H1 (cell line): Measurements from ENCODE around the gene TPD52L1. TPM values are rescaled to one million over a fixed set of nuclear protein-coding genes. Genes with fewer than 3 reads are reported as not detected.

Experiments used
- CTCF ChIA-PET: fragments of 300-600 bp; sonication (Branson Sonifier 250); formaldehyde crosslinking; loops from one replicate; lab custom pipeline; 2021; ENCODE audit not compliant: partially characterized antibody; lab: Charles Lee
- POLR2A ChIA-PET: fragments of 300-600 bp; sonication (Branson Sonifier 250); formaldehyde crosslinking; loops from one replicate; lab custom pipeline; 2021; ENCODE audit warnings: inconsistent platforms; ENCODE audit not compliant: partially characterized antibody; lab: Charles Lee
- DNase-seq, 2 experiments: peaks; one replicate each; pipeline versions ENCODE4 v3.0.0 to v3.0.0-alpha.2; 2010 to 2022; ENCODE audit warnings: low spot score in 2 of 2, low read depth in 1 of 2, mixed read lengths in 1 of 2
- FAIRE-seq: peaks from 2 replicates; lab custom pipeline; 2011; peaks lifted over from hg19 to GRCh38; lab: Jason Lieb, UNC
- H2AFZ ChIP-seq: 2 replicates; pipeline ENCODE4 v1.8.1; 2012; ENCODE audit warnings: low read length, inconsistent platforms
- H2AK5ac ChIP-seq: 2 replicates; pipeline ENCODE4 v1.6.1; 2013; ENCODE audit warnings: low read depth, low read length
- H2BK120ac ChIP-seq: replicated peaks from 2 replicates; pipeline ENCODE3; 2013; ENCODE audit warnings: low read depth, low read length, inconsistent platforms
- H2BK12ac ChIP-seq: 2 replicates; pipeline ENCODE4 v1.6.1; 2013; ENCODE audit warnings: low read depth, low read length
- H2BK15ac ChIP-seq: 2 replicates; pipeline ENCODE4 v1.6.1; 2013; ENCODE audit warnings: low read length
- H2BK20ac ChIP-seq: 2 replicates; pipeline ENCODE4 v1.6.1; 2013; ENCODE audit warnings: low read length
- H2BK5ac ChIP-seq: 2 replicates; pipeline ENCODE4 v1.6.1; 2013; ENCODE audit warnings: low read depth, low read length
- H3K14ac ChIP-seq: 2 replicates; pipeline ENCODE4 v1.6.1; 2013; ENCODE audit warnings: inconsistent platforms; ENCODE audit not compliant: insufficient read length
- H3K18ac ChIP-seq: 2 replicates; pipeline ENCODE4 v1.6.1; 2013; ENCODE audit warnings: low read length; ENCODE audit errors: extremely low read depth
- H3K23ac ChIP-seq: 2 replicates; pipeline ENCODE4 v1.6.1; 2013; ENCODE audit warnings: inconsistent platforms; ENCODE audit not compliant: insufficient read length
- H3K23me2 ChIP-seq: 2 replicates; pipeline ENCODE4 v1.6.1; 2013; ENCODE audit warnings: low read depth, low read length
- H3K27ac ChIP-seq: 2 replicates; pipeline ENCODE4 v1.6.1; 2011; ENCODE audit warnings: low read depth, low read length, inconsistent platforms
- H3K27me3 ChIP-seq, 4 experiments: replicated peaks in 1 of 4; 1 replicate in 1 of 4; 2 replicates in 3 of 4; pipeline versions ENCODE4 v1.6.1 to v1.8.1; 2011 to 2013; ENCODE audit warnings: low read length in 3 of 4, mild to moderate bottlenecking in 3 of 4, inconsistent platforms in 2 of 4, mixed read lengths in 2 of 4, moderate library complexity in 1 of 4; ENCODE audit not compliant: control insufficient read depth in 3 of 4, insufficient read depth in 3 of 4; ENCODE audit errors: extremely low read depth in 1 of 4
- H3K36me3 ChIP-seq, 4 experiments: 2 replicates each; pipeline versions ENCODE4 v1.6.1 to v1.8.1; 2011 to 2013; ENCODE audit warnings: mild to moderate bottlenecking in 4 of 4, low read length in 3 of 4, moderate library complexity in 2 of 4, control low read depth in 1 of 4, inconsistent platforms in 1 of 4; ENCODE audit not compliant: insufficient read depth in 4 of 4, control insufficient read depth in 2 of 4
- H3K4ac ChIP-seq: replicated peaks from 2 replicates; pipeline ENCODE3; 2013; ENCODE audit warnings: low read length, low read depth, mixed read lengths, inconsistent platforms; ENCODE audit not compliant: insufficient read length
- H3K4me1 ChIP-seq, 4 experiments: replicated peaks in 1 of 4; 1 replicate in 1 of 4; 2 replicates in 3 of 4; pipeline versions ENCODE4 v1.6.1 to v1.8.1; 2011 to 2013; ENCODE audit warnings: low read length in 3 of 4, inconsistent platforms in 2 of 4, mixed read lengths in 1 of 4; ENCODE audit not compliant: insufficient read depth in 4 of 4, control insufficient read depth in 3 of 4
- H3K4me2 ChIP-seq, 2 experiments: 2 replicates each; pipeline versions ENCODE4 v1.6.1 to v1.8.1; 2011 to 2013; ENCODE audit warnings: low read depth in 2 of 2, low read length in 2 of 2, control low read depth in 1 of 2, inconsistent platforms in 1 of 2, mild to moderate bottlenecking in 1 of 2; ENCODE audit not compliant: insufficient read depth in 1 of 2
- H3K4me3 ChIP-seq, 4 experiments: fragments of 200-600, 300-600 bp in 1 of 4; sonication (generic), shearing (Covaris generic), sonication (Bioruptor Twin) in 1 of 4; 2 replicates each; pipeline versions ENCODE4 v1.5.1 to v1.8.1; 2011 to 2016; ENCODE audit warnings: low read length in 4 of 4, low read depth in 3 of 4, control low read depth in 2 of 4, inconsistent platforms in 2 of 4, mild to moderate bottlenecking in 2 of 4, mixed read lengths in 1 of 4, moderate library complexity in 1 of 4; ENCODE audit not compliant: insufficient read depth in 2 of 4; ENCODE audit errors: extremely low read depth in 1 of 4
- H3K56ac ChIP-seq: replicated peaks from 2 replicates; pipeline ENCODE3; 2013; ENCODE audit warnings: low read depth, mild to moderate bottlenecking, mixed read lengths, low read length, inconsistent platforms; ENCODE audit not compliant: insufficient read length
- H3K79me1 ChIP-seq: 2 replicates; pipeline ENCODE4 v1.6.1; 2013; ENCODE audit warnings: low read depth, low read length, control low read depth
- H3K79me2 ChIP-seq, 2 experiments: 2 replicates each; pipeline versions ENCODE4 v1.6.1 to v1.8.1; 2012 to 2013; ENCODE audit warnings: low read length in 2 of 2, mild to moderate bottlenecking in 2 of 2, inconsistent platforms in 1 of 2; ENCODE audit not compliant: insufficient read depth in 2 of 2, control insufficient read depth in 1 of 2
- H3K9ac ChIP-seq, 4 experiments: replicated peaks in 1 of 4; 1 replicate in 1 of 4; 2 replicates in 3 of 4; pipeline versions ENCODE4 v1.6.1 to v1.8.1; 2011 to 2013; ENCODE audit warnings: low read depth in 3 of 4, low read length in 3 of 4, control low read depth in 2 of 4, mild to moderate bottlenecking in 2 of 4, moderate library complexity in 2 of 4, inconsistent platforms in 1 of 4; ENCODE audit errors: extremely low read depth in 1 of 4
- H3K9me3 ChIP-seq, 2 experiments: 2 replicates each; pipeline versions ENCODE4 v1.6.1 to v1.8.1; 2012 to 2013; ENCODE audit warnings: mild to moderate bottlenecking in 2 of 2, moderate library complexity in 2 of 2, control low read depth in 1 of 2, inconsistent platforms in 1 of 2, low read depth in 1 of 2, low read length in 1 of 2, mixed read lengths in 1 of 2; ENCODE audit not compliant: insufficient read depth in 2 of 2
- H4K20me1 ChIP-seq, 2 experiments: replicated peaks in 1 of 2; 2 replicates each; pipeline versions ENCODE3 to v1.8.1; 2011 to 2013; ENCODE audit warnings: inconsistent platforms in 2 of 2, low read length in 2 of 2, mild to moderate bottlenecking in 1 of 2; ENCODE audit not compliant: insufficient read depth in 2 of 2, control insufficient read depth in 1 of 2
- H4K5ac ChIP-seq: 2 replicates; pipeline ENCODE4 v1.6.1; 2013; ENCODE audit warnings: low read length, low read depth, mixed read lengths, inconsistent platforms; ENCODE audit not compliant: insufficient read length
- H4K8ac ChIP-seq: 2 replicates; pipeline ENCODE4 v1.8.0; 2013; ENCODE audit warnings: mild to moderate bottlenecking, moderate library complexity, low read length, inconsistent platforms; ENCODE audit not compliant: insufficient read depth; ENCODE audit errors: extremely low read depth
- H4K91ac ChIP-seq: replicated peaks from 2 replicates; pipeline ENCODE3; 2013; ENCODE audit warnings: low read length, mixed read lengths, inconsistent platforms; ENCODE audit not compliant: insufficient read length
- BACH1 ChIP-seq: IDR thresholded peaks from 2 replicates; pipeline ENCODE4 v1.6.1; 2012; ENCODE audit warnings: low read length, improper control_type of control experiment
- MAFK ChIP-seq: IDR thresholded peaks from 2 replicates; pipeline ENCODE4 v1.6.1; 2012; ENCODE audit warnings: low read depth, mild to moderate bottlenecking, improper control_type of control experiment, low read length
- TBP ChIP-seq: IDR thresholded peaks from 2 replicates; pipeline ENCODE4 v1.6.1; 2011; ENCODE audit warnings: low read depth, low read length, improper control_type of control experiment
- WGBS, 2 experiments: shearing (Covaris generic) in 1 of 2; methylation state at CpG; one replicate each; pipeline versions ENCODE4 v1.1.6 to v1.1.7; 2013 to 2015; ENCODE audit warnings: low lambda C conversion rate in 2 of 2, mixed read lengths in 2 of 2, inconsistent platforms in 1 of 2, low coverage in 1 of 2, missing lambda C conversion rate in 1 of 2; ENCODE audit not compliant: insufficient replicate concordance in 2 of 2, insufficient coverage in 1 of 2, insufficient read length in 1 of 2; ENCODE audit errors: extremely low coverage in 1 of 2, missing lambda C conversion rate in 1 of 2; 5-methylcytosine and 5-hydroxymethylcytosine counted together
- polyA plus RNA-seq, 7 experiments: library from polyadenylated mRNA; depleted of rRNA in 3 of 7; stranded (reverse) in 5 of 7; unstranded in 2 of 7; fragments of >200 nt in 5 of 7; fragments of 200-250 nt in 2 of 7; gene quantifications; 1 replicate in 5 of 7; 2 replicates in 1 of 7; 4 replicates in 1 of 7; pipeline versions ENCODE4 v1.2.1 to v1.2.3, GENCODE V29; 2011 to 2013; ENCODE audit warnings: missing spikeins in 2 of 7, mixed read lengths in 2 of 7
- total RNA-seq: library from RNA; stranded (reverse); fragmentation: NEBNext Ultra II Directional; extraction: Animal tissue kit (Norgen Biotek cat#: 25700); gene quantifications from 2 replicates; pipeline ENCODE4 v1.2.1, GENCODE V29; 2021

TPD52L1 gene
- total and polyA plus RNA-seq, 2 of the 8 experiments (the other 6 are each of a cell fraction or from before 2014, with no cell fraction given) = 7.4 to 14.2 TPM

- H2BK120ac ChIP-seq = no peak overlapping the region
- no peaks in the 10 kb centered on the region for H3K27me3 ChIP-seq
- no peak overlapping the region for H3K4ac ChIP-seq
- no peak overlapping the region for H3K4me3 ChIP-seq
- TF ChIP-seq TBP (no peak), MAFK (peak; percentile 91), BACH1 (peak; percentile 92)
- ChIA-PET POLR2A (no interaction called here), CTCF (interaction anchor here (0.6 to 9.9 kb wide), 5 partner anchors 10 to 656 kb away, joined by 3 to 79 read pairs (median 3); no protein-coding TSS in a partner anchor)
- H3K9me3 ChIP-seq = no peaks in the 10 kb centered on the region
- H2BK12ac ChIP-seq = no peak overlapping the region; the same call in 1 of the 2 replicates
- no peak overlapping the region for H3K9ac ChIP-seq
- H4K20me1 ChIP-seq = no peaks in the 10 kb centered on the region
- no peak overlapping the region for H2BK15ac ChIP-seq
- no peak overlapping the region for H4K5ac ChIP-seq
- no peak overlapping the region for H3K14ac ChIP-seq
- H3K4me1 ChIP-seq = peaks cover 0 to 10% (median 0%) of the 10 kb centered on the region in 4 experiments; a peak in 1 of 7 replicates
- no peak overlapping the region for H4K91ac ChIP-seq
- no peak overlapping the region for H3K27ac ChIP-seq
- H3K23ac ChIP-seq = no peak overlapping the region
- no peak overlapping the region for H3K56ac ChIP-seq
- no peak overlapping the region for H2BK5ac ChIP-seq
- WGBS, 2 experiments = 83% methylated on average over 7 of the region's 7 CpGs; no CpG with 5 or more reads in 1 of the 2 experiments
- H3K79me2 ChIP-seq = no peaks in the 10 kb centered on the region
- H3K36me3 ChIP-seq = no peaks in the 10 kb centered on the region
- no peak overlapping the region for H2AFZ ChIP-seq
- H3K23me2 ChIP-seq = no peaks in the 10 kb centered on the region
- no peak overlapping the region for H3K18ac ChIP-seq
- no peak overlapping the region for H3K4me2 ChIP-seq
- H4K8ac ChIP-seq = no peak overlapping the region
- no peaks in the 10 kb centered on the region for H3K79me1 ChIP-seq
- H2AK5ac ChIP-seq = no peak overlapping the region
- H2BK20ac ChIP-seq = no peak overlapping the region
- FAIRE-seq (no peak), DNase-seq (no peak)
Measured at GRCh38 chr6:125201961-125202729, 48.6 kb downstream of the TPD52L1 start.
